NCI-H82 treated with DMSO at 0.1 percent for 48 hours (cell line): ENCODE measurements around the gene RCAN2.

ENCODE experiments used
- DNase-seq: peaks from one replicate; lab custom pipeline; 2025; ENCODE audit not compliant: unreplicated experiment; lab: John Stamatoyannopoulos, UW

Gene RCAN2

GRCh38 chr6:46174904-46175303 lies 316.3 kb downstream of the RCAN2 start:
- DNase-seq: no peak

- no peak for DNase-seq
These were observed 319.1 kb downstream of the RCAN2 start for GRCh38 chr6:46172176-46172575.
